Lower lobe of right lung (tissue), 2 donors: ENCODE results near the gene RND3. TPM values are rescaled to one million over a fixed set of nuclear protein-coding genes. Genes with fewer than 3 reads are reported as not detected.

ENCODE experiments used
- ATAC-seq, 2 donors: fragments of 200-7000 bp; cut with Tn5 transposase; one replicate each; pipeline ENCODE4 v1.9.1; 2020 to 2022; ENCODE audit warnings: mild to moderate bottlenecking in 2 of 2, moderate library complexity in 2 of 2
- DNase-seq: peaks from one replicate; pipeline ENCODE4 v3.0.0-alpha.2; 2020
- H3K27ac ChIP-seq: fragments of 200-600 bp; one replicate; pipeline ENCODE4 v1.8.0; 2022
- H3K27me3 ChIP-seq: fragments of 200-600 bp; one replicate; pipeline ENCODE4 v1.8.0; 2022; ENCODE audit warnings: low read depth
- H3K36me3 ChIP-seq: fragments of 200-600 bp; one replicate; pipeline ENCODE4 v1.8.0; 2022; ENCODE audit warnings: mild to moderate bottlenecking
- H3K4me1 ChIP-seq: fragments of 200-600 bp; one replicate; pipeline ENCODE4 v1.8.0; 2022
- H3K4me3 ChIP-seq: fragments of 200-600 bp; one replicate; pipeline ENCODE4 v1.8.0; 2022; ENCODE audit warnings: mild to moderate bottlenecking
- H3K9me3 ChIP-seq: fragments of 200-600 bp; one replicate; pipeline ENCODE4 v1.8.0; 2022
- CTCF ChIP-seq: fragments of 200-600 bp; IDR thresholded peaks from one replicate; pipeline ENCODE4 v1.8.0; 2022; ENCODE audit warnings: antibody characterized with exemption, mild to moderate bottlenecking
- intact Hi-C: fragments of 100-400 bp; cut with DNase I; formaldehyde crosslinking; loops from one replicate; pipeline ENCODE4 v1.11.0; 2022
- total RNA-seq: library from RNA; stranded (reverse); fragmentation: NEBNext Ultra II Directional; extraction: Animal tissue kit (Norgen Biotek cat#: 25700); gene quantifications from one replicate; pipeline ENCODE4 v1.2.1, GENCODE V29; 2021
- donor health status: DM: no; HTN: yes; CAD: no; lungs with severe emphysema.

Gene RND3
- total RNA-seq, 1 donor from 2014 or later = 20.8 TPM

GRCh38 chr2:150431561-150432311 is 55.7 kb downstream of the RND3 start:
- no peaks in the 10 kb centered on the region for H3K4me1 ChIP-seq
- ATAC-seq (no peak), DNase-seq (no peak)
- no peaks in the 10 kb centered on the region for H3K27me3 ChIP-seq
- H3K4me3 ChIP-seq = no peak overlapping the region
- H3K27ac ChIP-seq = no peak overlapping the region
- intact Hi-C loops = no loop called here
- H3K36me3 ChIP-seq = no peaks in the 10 kb centered on the region
- H3K9me3 ChIP-seq = no peaks in the 10 kb centered on the region
- TF ChIP-seq CTCF = no peak

- DNase-seq (no peak), ATAC-seq (no peak)
- H3K27me3 ChIP-seq = no peaks in the 10 kb centered on the region
- no peak overlapping the region for H3K27ac ChIP-seq
- intact Hi-C loops = no loop called here
- no peaks in the 10 kb centered on the region for H3K36me3 ChIP-seq
- no peaks in the 10 kb centered on the region for H3K9me3 ChIP-seq
- H3K4me1 ChIP-seq = no peaks in the 10 kb centered on the region
- no peak overlapping the region for H3K4me3 ChIP-seq
- TF ChIP-seq CTCF = no peak
Measured at GRCh38 chr2:150429384-150429961, 58.0 kb downstream of the RND3 start.

- Histone ChIP-seq H3K27ac (no peak overlapping the region), H3K36me3 (no peaks in the 10 kb centered on the region), H3K9me3 (no peaks in the 10 kb centered on the region), H3K4me3 (no peak overlapping the region), H3K4me1 (no peaks in the 10 kb centered on the region), H3K27me3 (no peaks in the 10 kb centered on the region)
- no peak for DNase-seq
- intact Hi-C loops = no loop called here
- TF ChIP-seq CTCF = no peak
- no peak for ATAC-seq
Measured at GRCh38 chr2:150428641-150429040, 58.8 kb downstream of the RND3 start.

- ATAC-seq (no peak), DNase-seq (no peak)
- no peaks in the 10 kb centered on the region for H3K27me3 ChIP-seq
- H3K9me3 ChIP-seq = no peaks in the 10 kb centered on the region
- no peak overlapping the region for H3K27ac ChIP-seq
- no peak overlapping the region for H3K4me3 ChIP-seq
- TF ChIP-seq CTCF = no peak
- intact Hi-C loops = no loop called here
- no peaks in the 10 kb centered on the region for H3K4me1 ChIP-seq
- no peaks in the 10 kb centered on the region for H3K36me3 ChIP-seq
Measured at GRCh38 chr2:150427298-150427697, 60.2 kb downstream of the RND3 start.

- ATAC-seq (no peak), DNase-seq (no peak)
- no peak overlapping the region for H3K27ac ChIP-seq
- TF ChIP-seq CTCF = no peak
- H3K27me3 ChIP-seq = no peaks in the 10 kb centered on the region
- H3K4me1 ChIP-seq = no peaks in the 10 kb centered on the region
- no peak overlapping the region for H3K4me3 ChIP-seq
- intact Hi-C loops = no loop called here
- H3K9me3 ChIP-seq = no peaks in the 10 kb centered on the region
- no peaks in the 10 kb centered on the region for H3K36me3 ChIP-seq
Measured at GRCh38 chr2:150426724-150427123, 60.7 kb downstream of the RND3 start.
